Mesothelial cell of epicardium (in vitro differentiated cells): ENCODE results near the gene CTNNB1. TPM values are rescaled to one million over a fixed set of nuclear protein-coding genes. Genes with fewer than 3 reads are reported as not detected.

Experiments used
- DNase-seq, 2 experiments: peaks; one replicate each; pipeline ENCODE4 v3.0.0; 2021; ENCODE audit warnings: low spot score in 2 of 2; ENCODE audit not compliant: unreplicated experiment in 2 of 2
- H3K27ac Mint-ChIP-seq: 2 replicates; pipeline ENCODE4 v1.8.0; 2021; ENCODE audit warnings: mixed read lengths
- H3K27me3 Mint-ChIP-seq: 2 replicates; pipeline ENCODE4 v1.8.0; 2021; ENCODE audit warnings: low read depth, mixed read lengths
- H3K36me3 Mint-ChIP-seq: 2 replicates; pipeline ENCODE4 v1.8.0; 2021; ENCODE audit warnings: mixed read lengths
- H3K4me1 Mint-ChIP-seq: 2 replicates; pipeline ENCODE4 v1.8.0; 2021; ENCODE audit warnings: mixed read lengths
- H3K4me3 Mint-ChIP-seq: 2 replicates; pipeline ENCODE4 v1.8.0; 2021; ENCODE audit warnings: mild to moderate bottlenecking, moderate library complexity, mixed read lengths
- H3K9me3 Mint-ChIP-seq: 2 replicates; pipeline ENCODE4 v1.8.0; 2021; ENCODE audit warnings: mixed read lengths
- CTCF ChIP-seq: fragments of 200-600 bp; sonication (generic); IDR thresholded peaks from one replicate; pipeline ENCODE4 v1.5.0; 2021; ENCODE audit warnings: antibody characterized with exemption; ENCODE audit not compliant: unreplicated experiment
- total RNA-seq: library from RNA; stranded (reverse); gene quantifications from 3 replicates; pipeline ENCODE4 v1.2.1, GENCODE V29; 2021

CTNNB1 gene
- total RNA-seq, 1 donor from 2014 or later, result 545 TPM

GRCh38 chr3:41192885-41193284 is 6.4 kb upstream of the CTNNB1 start:
- DNase-seq, result no peak
- Mint-ChIP-seq H3K4me1 (peaks cover 3% of the 10 kb centered on the region), H3K4me3 (no peak overlapping the region), H3K27me3 (no peaks in the 10 kb centered on the region), H3K27ac (no peak overlapping the region), H3K9me3 (no peaks in the 10 kb centered on the region), H3K36me3 (no peaks in the 10 kb centered on the region)
- no peak for TF ChIP-seq CTCF

GRCh38 chr3:41193794-41194539 is 5.3 kb upstream of the CTNNB1 start:
- H3K4me3 Mint-ChIP-seq, result no peak overlapping the region
- DNase-seq, result no peak
- H3K9me3 Mint-ChIP-seq, result no peaks in the 10 kb centered on the region
- H3K4me1 Mint-ChIP-seq, result peaks cover 5% of the 10 kb centered on the region
- no peak for TF ChIP-seq CTCF
- no peaks in the 10 kb centered on the region for H3K27me3 Mint-ChIP-seq
- H3K36me3 Mint-ChIP-seq, result no peaks in the 10 kb centered on the region
- no peak overlapping the region for H3K27ac Mint-ChIP-seq

- H3K27ac Mint-ChIP-seq, result no peak overlapping the region
- TF ChIP-seq CTCF, result no peak
- no peaks in the 10 kb centered on the region for H3K9me3 Mint-ChIP-seq
- H3K4me3 Mint-ChIP-seq, result no peak overlapping the region
- H3K27me3 Mint-ChIP-seq, result no peaks in the 10 kb centered on the region
- no peaks in the 10 kb centered on the region for H3K36me3 Mint-ChIP-seq
- no peak for DNase-seq
- H3K4me1 Mint-ChIP-seq, result peaks cover 5% of the 10 kb centered on the region
Measured at GRCh38 chr3:41194701-41195100, 4.6 kb upstream of the CTNNB1 start.

- Mint-ChIP-seq H3K27me3 (no peaks in the 10 kb centered on the region), H3K4me1 (peaks cover 9% of the 10 kb centered on the region), H3K36me3 (no peaks in the 10 kb centered on the region), H3K9me3 (no peaks in the 10 kb centered on the region), H3K27ac (no peak overlapping the region), H3K4me3 (no peak overlapping the region)
- TF ChIP-seq CTCF, result no peak
- no peak for DNase-seq
Measured at GRCh38 chr3:41195946-41196345, 3.4 kb upstream of the CTNNB1 start.

- Mint-ChIP-seq H3K4me1 (peaks cover 15% of the 10 kb centered on the region), H3K9me3 (no peaks in the 10 kb centered on the region), H3K27me3 (no peaks in the 10 kb centered on the region), H3K36me3 (no peaks in the 10 kb centered on the region), H3K4me3 (no peak overlapping the region), H3K27ac (no peak overlapping the region)
- TF ChIP-seq CTCF, result no peak
- no peak for DNase-seq
Measured at GRCh38 chr3:41196499-41197410, 2.5 kb upstream of the CTNNB1 start.
